ENCODE measurements around the gene VEGFD.

The VEGFD gene, protein sequence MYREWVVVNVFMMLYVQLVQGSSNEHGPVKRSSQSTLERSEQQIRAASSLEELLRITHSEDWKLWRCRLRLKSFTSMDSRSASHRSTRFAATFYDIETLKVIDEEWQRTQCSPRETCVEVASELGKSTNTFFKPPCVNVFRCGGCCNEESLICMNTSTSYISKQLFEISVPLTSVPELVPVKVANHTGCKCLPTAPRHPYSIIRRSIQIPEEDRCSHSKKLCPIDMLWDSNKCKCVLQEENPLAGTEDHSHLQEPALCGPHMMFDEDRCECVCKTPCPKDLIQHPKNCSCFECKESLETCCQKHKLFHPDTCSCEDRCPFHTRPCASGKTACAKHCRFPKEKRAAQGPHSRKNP

DNA sequence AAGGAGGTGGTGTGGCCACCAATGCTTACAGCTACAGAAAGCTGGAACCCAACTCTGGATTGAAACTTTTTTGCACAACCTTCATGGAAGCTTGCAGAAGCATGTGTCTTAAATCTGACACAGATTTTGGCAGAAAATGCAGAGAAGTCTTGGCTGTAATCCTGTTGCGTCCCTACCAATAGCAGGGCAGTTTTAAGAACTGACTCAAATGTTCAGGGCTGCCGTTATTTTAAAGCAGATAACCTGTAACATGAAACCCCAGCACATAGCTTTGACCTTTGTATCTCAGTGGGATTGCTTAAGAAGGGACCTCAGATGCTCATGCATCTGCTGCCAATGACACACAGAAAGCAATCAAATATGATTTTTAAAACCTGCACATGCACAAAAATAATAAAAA lies at the start of gene VEGFD:
TSS of gene VEGFD (minus strand) at position 110 of the 400 bp plus-strand sequence. CDS start 467 bp downstream, outside the sequence.
- Histone ChIP-seq H3K36me3 (ENCODE audit: control insufficient read depth in 2 of 2, insufficient read depth in 1 of 2, low read length in 2 of 2) (peaks cover 0 to 3% of the 10 kb centered on the region in 2 experiments; a peak in 1 of 3 replicates), H3K9me3 (ENCODE audit: control insufficient read depth, insufficient read depth, low read depth, low read length) (no peaks in the 10 kb centered on the region), H3K4me3 (ENCODE audit: low read depth, low read length) (no peak within 1 kb of the TSS), H3K27ac (ENCODE audit: extremely low read depth, low read depth, low read length) (no peak within 1 kb of the TSS), H3K4me1 (ENCODE audit: control insufficient read depth, insufficient read depth, low read length) (no peaks in the 10 kb centered on the region; the same call in 1 of the 2 replicates)
- TF ChIP-seq ZNF555 (tag by site-specific recombination; conservative IDR thresholded peaks at IDR 0.05) = no peak
- TF ChIP-seq ZNF341 (tag by site-specific recombination; IDR thresholded peaks at IDR 0.05; ENCODE audit: low read depth) = no peak
- no peak for TF ChIP-seq ZNF747 (tag by site-specific recombination; IDR thresholded peaks at IDR 0.05)
- TF ChIP-seq ZNF175 (tag by site-specific recombination; IDR thresholded peaks at IDR 0.05) = no peak
- no peak for TF ChIP-seq ZFP37 (tag by site-specific recombination; IDR thresholded peaks at IDR 0.05)
- no peak for TF ChIP-seq IKZF3 (tag by site-specific recombination; IDR thresholded peaks at IDR 0.05)
- no peak for TF ChIP-seq ZNF600 (tag by site-specific recombination; IDR thresholded peaks at IDR 0.05)
- TF ChIP-seq KLF10 (tag by site-specific recombination; IDR thresholded peaks at IDR 0.05) = no peak
- TF ChIP-seq ZNF184 (tag by site-specific recombination; IDR thresholded peaks at IDR 0.05) = no peak
- TF ChIP-seq ZNF561 (tag by site-specific recombination; IDR thresholded peaks at IDR 0.05; ENCODE audit: borderline replicate concordance) = no peak
- POLR2A ChIA-PET = no interaction called here
- CTCF ChIA-PET = interaction anchor here (0.6 to 3.0 kb wide), 5 partner anchors 10 to 88 kb away, joined by 3 to 33 read pairs (median 3); no protein-coding TSS in a partner anchor

- H3K9me3 ChIP-seq (ENCODE audit: control insufficient read depth, insufficient read depth, low read depth, low read length) = no peaks in the 10 kb centered on the region
- no peak overlapping the region for H3K4me3 ChIP-seq (ENCODE audit: low read depth, low read length)
- POLR2A ChIA-PET = no interaction called here
- CTCF ChIA-PET = interaction anchor here (0.6 kb wide), 2 partner anchors 37 to 852 kb away, joined by 3 to 5 read pairs; no protein-coding TSS in a partner anchor
- no peaks in the 10 kb centered on the region for H3K36me3 ChIP-seq (ENCODE audit: control insufficient read depth in 2 of 2, insufficient read depth in 1 of 2, low read length in 2 of 2)
- H3K4me1 ChIP-seq (ENCODE audit: control insufficient read depth, insufficient read depth, low read length) = no peaks in the 10 kb centered on the region
- H3K27ac ChIP-seq (ENCODE audit: extremely low read depth, low read depth, low read length) = no peak overlapping the region
- TF ChIP-seq ZNF335 (tag by site-specific recombination; conservative IDR thresholded peaks at IDR 0.05) (no peak), ZNF792 (tag by site-specific recombination; IDR thresholded peaks at IDR 0.05) (no peak), ZNF664 (tag by site-specific recombination; IDR thresholded peaks at IDR 0.05) (no peak), YY1 (tag by site-specific recombination; IDR thresholded peaks at IDR 0.05) (no peak), PATZ1 (tag by site-specific recombination; IDR thresholded peaks at IDR 0.05) (no peak), ZEB2 (tag by site-specific recombination; IDR thresholded peaks at IDR 0.05) (no peak), ZNF791 (tag by site-specific recombination; IDR thresholded peaks at IDR 0.05) (no peak)
- TF ChIP-seq, protein P1, sequence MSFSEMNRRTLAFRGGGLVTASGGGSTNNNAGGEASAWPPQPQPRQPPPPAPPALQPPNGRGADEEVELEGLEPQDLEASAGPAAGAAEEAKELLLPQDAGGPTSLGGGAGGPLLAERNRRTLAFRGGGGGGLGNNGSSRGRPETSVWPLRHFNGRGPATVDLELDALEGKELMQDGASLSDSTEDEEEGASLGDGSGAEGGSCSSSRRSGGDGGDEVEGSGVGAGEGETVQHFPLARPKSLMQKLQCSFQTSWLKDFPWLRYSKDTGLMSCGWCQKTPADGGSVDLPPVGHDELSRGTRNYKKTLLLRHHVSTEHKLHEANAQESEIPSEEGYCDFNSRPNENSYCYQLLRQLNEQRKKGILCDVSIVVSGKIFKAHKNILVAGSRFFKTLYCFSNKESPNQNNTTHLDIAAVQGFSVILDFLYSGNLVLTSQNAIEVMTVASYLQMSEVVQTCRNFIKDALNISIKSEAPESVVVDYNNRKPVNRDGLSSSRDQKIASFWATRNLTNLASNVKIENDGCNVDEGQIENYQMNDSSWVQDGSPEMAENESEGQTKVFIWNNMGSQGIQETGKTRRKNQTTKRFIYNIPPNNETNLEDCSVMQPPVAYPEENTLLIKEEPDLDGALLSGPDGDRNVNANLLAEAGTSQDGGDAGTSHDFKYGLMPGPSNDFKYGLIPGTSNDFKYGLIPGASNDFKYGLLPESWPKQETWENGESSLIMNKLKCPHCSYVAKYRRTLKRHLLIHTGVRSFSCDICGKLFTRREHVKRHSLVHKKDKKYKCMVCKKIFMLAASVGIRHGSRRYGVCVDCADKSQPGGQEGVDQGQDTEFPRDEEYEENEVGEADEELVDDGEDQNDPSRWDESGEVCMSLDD (tag by site-specific recombination; IDR thresholded peaks at IDR 0.05) = no peak
Measured at GRCh38 chrX:15430584-15430983, 46.4 kb upstream of the VEGFD start.

Data from HEK293 (cell line).